Lower leg skin (tissue), 4 donors: Measurements from ENCODE around the gene PSPC1. TPM values are rescaled to one million over a fixed set of nuclear protein-coding genes. Genes with fewer than 3 reads are reported as not detected.

Experiments
- DNase-seq, 2 donors: peaks; one replicate each; pipeline ENCODE4 v3.0.0-alpha.2; 2019; ENCODE audit warnings: low spot score in 2 of 2
- H3K4me3 ChIP-seq: fragments of 200-600 bp; sonication (generic); 2 replicates; pipeline ENCODE4 v1.5.1; 2017; ENCODE audit warnings: mild to moderate bottlenecking, low read depth; ENCODE audit not compliant: poor library complexity, severe bottlenecking
- POLR2A ChIP-seq, 2 donors: fragments of 450-650 bp; IDR thresholded peaks; one replicate each; pipeline ENCODE4 v1.6.1; 2016 to 2017; ENCODE audit warnings: antibody characterized with exemption in 2 of 2, mild to moderate bottlenecking in 1 of 2, moderate library complexity in 1 of 2
- WGBS, 2 donors: methylation state at CpG; one replicate each; pipeline ENCODE4 v1.1.5; 2018; 5-methylcytosine and 5-hydroxymethylcytosine counted together
- intact Hi-C: fragments of 100-400 bp; cut with DNase I; formaldehyde crosslinking; loops from one replicate; pipeline ENCODE4 v1.15.0; 2023; ENCODE audit warnings: low total_unique reads
- total RNA-seq, 4 donors: library from RNA; depleted of rRNA; stranded (reverse); fragments of >200 nt; gene quantifications; one replicate each; pipeline ENCODE4 v1.1.0, GENCODE V29; 2016
- TF ChIP-seq, protein P1 (sequence below), 3 donors: fragments of 450-650 bp; IDR thresholded peaks; one replicate each; pipeline ENCODE4 v1.5.1; 2016; ENCODE audit warnings: antibody characterized with exemption in 3 of 3, mild to moderate bottlenecking in 3 of 3, moderate library complexity in 2 of 3

PSPC1 gene
- total RNA-seq, 4 donors from 2014 or later = 35.7 to 49.0 (median 47.4) TPM

DNA sequence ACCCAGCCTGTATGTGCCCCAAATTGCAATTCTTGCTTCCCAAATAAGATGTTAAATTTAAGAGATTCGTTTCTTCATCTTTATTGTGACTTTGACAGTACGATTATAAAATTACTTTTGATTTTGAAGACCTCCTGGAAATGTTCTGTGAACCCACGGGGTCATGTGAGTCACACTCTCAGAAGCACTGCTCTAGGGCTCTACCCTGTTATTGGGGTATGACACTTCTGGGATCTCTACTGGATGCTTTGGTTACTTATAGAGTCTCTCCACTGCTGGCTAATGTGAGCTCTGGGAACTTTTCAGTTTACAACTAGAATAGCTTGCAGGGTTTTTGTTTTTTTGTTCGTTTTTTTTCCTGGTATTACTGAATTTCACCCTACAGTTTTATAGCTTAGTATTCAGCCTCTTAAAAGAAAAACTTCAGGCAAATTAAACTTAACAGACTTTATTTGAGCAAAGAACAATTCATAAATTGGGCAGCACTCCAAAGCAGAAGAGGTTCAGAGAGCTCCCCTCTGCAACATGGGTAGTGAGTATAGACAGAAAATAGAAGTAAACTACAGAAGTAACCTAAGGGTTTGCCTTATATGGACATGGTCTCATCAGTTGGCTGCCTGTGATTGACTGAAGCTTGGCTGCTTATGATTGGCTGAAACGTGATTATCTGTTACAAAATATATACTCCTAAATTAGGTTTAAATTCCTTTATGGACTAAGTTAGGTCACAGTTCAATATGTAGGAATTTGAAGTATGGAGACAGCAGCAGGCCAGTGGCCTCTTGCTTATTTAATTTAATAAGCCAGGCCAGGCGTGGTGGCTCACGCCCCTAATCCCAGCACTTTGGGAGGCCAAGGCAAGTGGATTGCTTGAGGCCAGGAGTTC is 28.5 kb upstream of the PSPC1 start:
- TF ChIP-seq POLR2A (IDR thresholded peaks at IDR 0.05) = no peak
- TF ChIP-seq, protein P1, sequence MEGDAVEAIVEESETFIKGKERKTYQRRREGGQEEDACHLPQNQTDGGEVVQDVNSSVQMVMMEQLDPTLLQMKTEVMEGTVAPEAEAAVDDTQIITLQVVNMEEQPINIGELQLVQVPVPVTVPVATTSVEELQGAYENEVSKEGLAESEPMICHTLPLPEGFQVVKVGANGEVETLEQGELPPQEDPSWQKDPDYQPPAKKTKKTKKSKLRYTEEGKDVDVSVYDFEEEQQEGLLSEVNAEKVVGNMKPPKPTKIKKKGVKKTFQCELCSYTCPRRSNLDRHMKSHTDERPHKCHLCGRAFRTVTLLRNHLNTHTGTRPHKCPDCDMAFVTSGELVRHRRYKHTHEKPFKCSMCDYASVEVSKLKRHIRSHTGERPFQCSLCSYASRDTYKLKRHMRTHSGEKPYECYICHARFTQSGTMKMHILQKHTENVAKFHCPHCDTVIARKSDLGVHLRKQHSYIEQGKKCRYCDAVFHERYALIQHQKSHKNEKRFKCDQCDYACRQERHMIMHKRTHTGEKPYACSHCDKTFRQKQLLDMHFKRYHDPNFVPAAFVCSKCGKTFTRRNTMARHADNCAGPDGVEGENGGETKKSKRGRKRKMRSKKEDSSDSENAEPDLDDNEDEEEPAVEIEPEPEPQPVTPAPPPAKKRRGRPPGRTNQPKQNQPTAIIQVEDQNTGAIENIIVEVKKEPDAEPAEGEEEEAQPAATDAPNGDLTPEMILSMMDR (IDR thresholded peaks at IDR 0.05) = no peak
- H3K4me3 ChIP-seq = no peak overlapping the region
- intact Hi-C loops = no loop called here
- DNase-seq = no peak
- WGBS, 2 donors = 95 to 98% methylated on average over 7 of the region's 7 CpGs

DNA sequence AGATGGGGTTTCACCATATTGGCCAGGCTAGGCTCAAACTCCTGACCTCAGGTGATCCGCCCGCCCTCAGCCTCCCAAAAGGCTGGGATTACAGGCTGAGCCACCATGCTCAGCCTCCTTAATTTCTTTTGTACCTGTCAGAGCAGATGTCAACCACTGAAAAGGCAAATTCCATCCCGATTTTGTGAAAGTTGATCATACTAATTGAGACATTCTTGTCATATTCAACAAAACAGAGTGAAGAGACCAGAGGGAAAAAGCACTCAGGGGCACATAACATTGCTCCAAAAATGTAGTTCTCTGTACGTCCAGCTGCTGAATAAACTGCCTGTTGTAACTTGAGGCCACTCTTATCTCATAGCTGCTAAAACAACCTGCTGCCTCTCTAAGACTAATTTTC is 27.4 kb upstream of the PSPC1 start:
- H3K4me3 ChIP-seq = no peak overlapping the region
- no peak for DNase-seq
- intact Hi-C loops = no loop called here
- 85 to 88% methylated on average over 4 of the region's 4 CpGs for WGBS, 2 donors
- TF ChIP-seq POLR2A (IDR thresholded peaks at IDR 0.05) = no peak
- TF ChIP-seq, protein P1 (IDR thresholded peaks at IDR 0.05) = no peak

- no peak for DNase-seq
Measured at GRCh38 chr13:19805765-19806164, 23.0 kb upstream of the PSPC1 start.

GRCh38 chr13:19795956-19796355 is 13.2 kb upstream of the PSPC1 start:
- no peak overlapping the region for H3K4me3 ChIP-seq
- DNase-seq = no peak
- WGBS, 2 donors = 95 to 96% methylated on average over 7 of the region's 7 CpGs
- TF ChIP-seq, protein P1 (IDR thresholded peaks at IDR 0.05) = no peak
- no peak for TF ChIP-seq POLR2A (IDR thresholded peaks at IDR 0.05)
- intact Hi-C loops = no loop called here

More at GRCh38 chr13:19805765-19806164, 23.0 kb upstream of the PSPC1 start:
- H3K4me3 ChIP-seq = no peak overlapping the region
- TF ChIP-seq, protein P1 (IDR thresholded peaks at IDR 0.05) = no peak
- no peak for TF ChIP-seq POLR2A (IDR thresholded peaks at IDR 0.05)
- 73 to 86% methylated on average over 4 of the region's 4 CpGs for WGBS, 2 donors
- intact Hi-C loops = no loop called here

- no peak overlapping the region for H3K4me3 ChIP-seq
- DNase-seq = no peak
- 63 to 72% methylated on average over 4 of the region's 4 CpGs for WGBS, 2 donors
- TF ChIP-seq POLR2A (IDR thresholded peaks at IDR 0.05) = no peak
- TF ChIP-seq, protein P1 (IDR thresholded peaks at IDR 0.05) = no peak
- intact Hi-C loops = no loop called here
Measured at GRCh38 chr13:19794631-19795030, 11.9 kb upstream of the PSPC1 start.
